Brain pericyte (primary cell): ENCODE results near the gene NIT1.

ENCODE experiments used
- DNase-seq: peaks from one replicate; pipeline ENCODE4 v3.0.0-alpha.2; 2012; ENCODE audit warnings: low read depth, low spot score

Gene NIT1

GRCh38 chr1:161117759-161118581 lies at the start of gene NIT1, which contains the start of gene PFDN2:
TSS of gene NIT1 (plus strand) at chr1:161118105. CDS start at chr1:161118177, 72 bp downstream.
TSS of gene PFDN2 (minus strand) at chr1:161118037. CDS start at chr1:161118026, 11 bp downstream.
- no peak for DNase-seq

- no peak for DNase-seq
These were observed 49.3 kb upstream of the NIT1 start for GRCh38 chr1:161068306-161069234.

GRCh38 chr1:161069241-161069640 lies 48.7 kb upstream of the NIT1 start:
- DNase-seq = no peak

GRCh38 chr1:161069731-161070270 lies 48.1 kb upstream of the NIT1 start, which contains the start of gene ARHGAP30:
TSS of gene ARHGAP30 (minus strand) at chr1:161069891. CDS start at chr1:161069624, 267 bp downstream.
- no peak for DNase-seq

GRCh38 chr1:161070761-161071160 lies 47.1 kb upstream of the NIT1 start:
- no peak for DNase-seq

- no peak for DNase-seq
These were observed 46.0 kb upstream of the NIT1 start for GRCh38 chr1:161071886-161072371.

GRCh38 chr1:161072751-161073449 lies 45.0 kb upstream of the NIT1 start:
- DNase-seq = no peak

- no peak for DNase-seq
These were observed 44.3 kb upstream of the NIT1 start for GRCh38 chr1:161073474-161074121.

- no peak for DNase-seq
These were observed 43.1 kb upstream of the NIT1 start for GRCh38 chr1:161074676-161075368.

- no peak for DNase-seq
These were observed 41.5 kb upstream of the NIT1 start for GRCh38 chr1:161076410-161076809.

- DNase-seq = no peak
These were observed 40.5 kb upstream of the NIT1 start for GRCh38 chr1:161077426-161077825.

GRCh38 chr1:161079436-161080110 lies 38.3 kb upstream of the NIT1 start:
- no peak for DNase-seq

- DNase-seq = no peak
These were observed 37.2 kb upstream of the NIT1 start for GRCh38 chr1:161080441-161081405.

- no peak for DNase-seq
These were observed 36.4 kb upstream of the NIT1 start for GRCh38 chr1:161081519-161081918.

GRCh38 chr1:161082483-161082882 lies 35.4 kb upstream of the NIT1 start:
- no peak for DNase-seq

- no peak for DNase-seq
These were observed 34.7 kb upstream of the NIT1 start for GRCh38 chr1:161082996-161083747.

GRCh38 chr1:161083748-161084596 lies 33.9 kb upstream of the NIT1 start:
- DNase-seq = no peak
